Endothelial cell of umbilical vein (primary cell): ENCODE measurements around the gene SERGEF. TPM values are rescaled to one million over a fixed set of nuclear protein-coding genes. Genes with fewer than 3 reads are reported as not detected.

Source experiments
- BruUV-seq: library from RNA; stranded (reverse); fragments of 400-500 nt; replicated peaks from 2 replicates; lab custom pipeline; 2021; lab: Mats Ljungman, UMichigan
- CTCF ChIA-PET: fragments of 300-600, 350-600 bp; sonication (Branson Sonifier 250); formaldehyde crosslinking; loops from one replicate; lab custom pipeline; 2021; ENCODE audit warnings: antibody characterized with exemption, inconsistent platforms; lab: Charles Lee
- POLR2A ChIA-PET: fragments of 300-600, 350-600 bp; sonication (Branson Sonifier 250); formaldehyde crosslinking; loops from one replicate; lab custom pipeline; 2021; ENCODE audit warnings: antibody characterized with exemption, inconsistent platforms; lab: Charles Lee
- DNase-seq: peaks from one replicate; pipeline ENCODE4 v3.0.0-alpha.2; 2011; ENCODE audit warnings: low read depth, low spot score
- FAIRE-seq: peaks from 2 replicates; lab custom pipeline; 2011; peaks lifted over from hg19 to GRCh38; lab: Jason Lieb, UNC
- H2AFZ ChIP-seq: 2 replicates; pipeline ENCODE4 v1.6.0; 2012; ENCODE audit warnings: low read depth, low read length, control low read depth, inconsistent platforms
- H3K27ac ChIP-seq: 2 replicates; pipeline ENCODE4 v1.5.1; 2011; ENCODE audit warnings: low read depth, mild to moderate bottlenecking, control low read depth, low read length, moderate library complexity; ENCODE audit not compliant: insufficient read depth
- H3K27me3 ChIP-seq, 2 experiments: 2 replicates each; pipeline versions ENCODE4 v1.6.0 to v1.6.1; 2011; ENCODE audit warnings: low read length in 2 of 2, mixed read lengths in 1 of 2; ENCODE audit not compliant: control insufficient read depth in 2 of 2, insufficient read depth in 2 of 2
- H3K36me3 ChIP-seq, 2 experiments: 2 replicates in 1 of 2; 3 replicates in 1 of 2; pipeline ENCODE4 v1.5.1; 2011; ENCODE audit warnings: low read length in 2 of 2, mild to moderate bottlenecking in 1 of 2, moderate library complexity in 1 of 2; ENCODE audit not compliant: control insufficient read depth in 2 of 2, insufficient read depth in 2 of 2; ENCODE audit errors: extremely low read depth in 1 of 2
- H3K4me1 ChIP-seq: 3 replicates; pipeline ENCODE4 v1.5.1; 2011; ENCODE audit warnings: mild to moderate bottlenecking, low read length; ENCODE audit not compliant: control insufficient read depth, insufficient read depth; ENCODE audit errors: extremely low read depth
- H3K4me2 ChIP-seq: 2 replicates; pipeline ENCODE4 v1.6.1; 2011; ENCODE audit warnings: low read length, control low read depth, mixed read lengths; ENCODE audit not compliant: insufficient read depth
- H3K4me3 ChIP-seq, 3 experiments: fragments of 200-600 bp in 1 of 3; sonication (generic), shearing (Covaris generic) in 1 of 3; replicated peaks in 1 of 3; 2 replicates each; pipeline ENCODE4 v1.5.1; 2011 to 2016; ENCODE audit warnings: control low read depth in 3 of 3, low read length in 3 of 3, mild to moderate bottlenecking in 2 of 3, inconsistent platforms in 1 of 3, low read depth in 1 of 3, moderate library complexity in 1 of 3; ENCODE audit not compliant: insufficient read depth in 1 of 3
- H3K79me2 ChIP-seq: 2 replicates; pipeline ENCODE4 v1.6.0; 2012; ENCODE audit warnings: low read length, inconsistent platforms; ENCODE audit not compliant: control insufficient read depth, insufficient read depth
- H3K9ac ChIP-seq: replicated peaks from 2 replicates; pipeline ENCODE3; 2011; ENCODE audit warnings: low read length, control low read depth; ENCODE audit not compliant: insufficient read depth; ENCODE audit errors: extremely low read depth
- H3K9me1 ChIP-seq: replicated peaks from 3 replicates; pipeline ENCODE4 v1.6.0; 2011; ENCODE audit warnings: mild to moderate bottlenecking, low read length; ENCODE audit not compliant: control insufficient read depth, insufficient read depth; ENCODE audit errors: extremely low read depth
- H3K9me3 ChIP-seq: replicated peaks from 2 replicates; pipeline ENCODE4 v1.5.1; 2012; ENCODE audit warnings: low read length, inconsistent platforms; ENCODE audit not compliant: control insufficient read depth, insufficient read depth
- H4K20me1 ChIP-seq: replicated peaks from 2 replicates; pipeline ENCODE3; 2011; ENCODE audit warnings: mild to moderate bottlenecking, low read length; ENCODE audit not compliant: control insufficient read depth, insufficient read depth; ENCODE audit errors: extremely low read depth
- CTCF ChIP-seq, 2 donors: IDR thresholded peaks; 1 replicate in 1 of 2; 2 replicates in 1 of 2; pipeline ENCODE4 v1.5.1; 2011; ENCODE audit warnings: low read length in 2 of 2, mild to moderate bottlenecking in 2 of 2, moderate library complexity in 2 of 2, control low read depth in 1 of 2, inconsistent platforms in 1 of 2, low read depth in 1 of 2; ENCODE audit not compliant: insufficient read depth in 1 of 2; ENCODE audit errors: extremely low read depth in 1 of 2
- EZH2 ChIP-seq: IDR thresholded peaks from 2 replicates; pipeline ENCODE4 v1.6.1; 2012; ENCODE audit warnings: borderline replicate concordance, low read depth, mild to moderate bottlenecking, moderate library complexity, low read length, inconsistent platforms; ENCODE audit not compliant: severe bottlenecking
- FOS ChIP-seq: IDR thresholded peaks from 2 replicates; pipeline ENCODE4 v1.6.1; 2011; ENCODE audit warnings: mild to moderate bottlenecking, low read length, moderate library complexity, borderline replicate concordance; ENCODE audit not compliant: insufficient read depth
- GATA2 ChIP-seq: IDR thresholded peaks from 2 replicates; pipeline ENCODE4 v1.7.0; 2011; ENCODE audit warnings: low read depth, mild to moderate bottlenecking, moderate library complexity, mixed read lengths, low read length; ENCODE audit not compliant: insufficient read length, insufficient read depth
- JUN ChIP-seq: IDR thresholded peaks from 2 replicates; pipeline ENCODE4 v1.6.1; 2011; ENCODE audit warnings: borderline replicate concordance, low read depth; ENCODE audit not compliant: insufficient read length, insufficient read depth
- MAX ChIP-seq: IDR thresholded peaks from 2 replicates; pipeline ENCODE4 v1.6.1; 2011; ENCODE audit not compliant: insufficient read depth, insufficient read length
- MYC ChIP-seq: IDR thresholded peaks from one replicate; pipeline ENCODE4 v1.6.1; 2011; ENCODE audit warnings: mild to moderate bottlenecking, low read depth, low read length
- POLR2A ChIP-seq: IDR thresholded peaks from 2 replicates; pipeline ENCODE4 v1.6.1; 2012; ENCODE audit warnings: low read depth, mild to moderate bottlenecking, control low read depth, low read length
- POLR2AphosphoS5 ChIP-seq: IDR thresholded peaks from 2 replicates; pipeline ENCODE4 v1.6.1; 2012; ENCODE audit warnings: low read depth, mild to moderate bottlenecking, control low read depth, low read length, moderate library complexity; ENCODE audit not compliant: insufficient read depth
- dilution Hi-C: fragments of 300-500 bp; cut with MboI; formaldehyde crosslinking; loops from one replicate; pipeline ENCODE4 v1.15.0; 2019; ENCODE audit warnings: low sequenced_read_pairs; ENCODE audit not compliant: extremely low pct_ligation_motif_present
- intact Hi-C: fragments of 100-400 bp; cut with micrococcal nuclease; formaldehyde crosslinking; loops from one replicate; pipeline ENCODE4 v1.10.0; 2022
- polyA plus RNA-seq, 4 experiments: library from polyadenylated mRNA; depleted of rRNA in 3 of 4; stranded (reverse) in 3 of 4; unstranded in 1 of 4; fragments of >200 nt; gene quantifications; 2 replicates each; pipeline versions ENCODE4 v1.2.1 to v1.2.3, GENCODE V29; 2011 to 2012; ENCODE audit warnings: missing spikeins in 1 of 4
- total RNA-seq: library from RNA; stranded (reverse); gene quantifications from 2 replicates; pipeline ENCODE4 v1.2.3, GENCODE V29; 2021

The SERGEF gene
- total and polyA plus RNA-seq, 2 donors (not counting 3 experiments of a cell fraction or from before 2014, with no cell fraction given), result 8.7 to 16.7 TPM

- ChIA-PET POLR2A (no interaction called here), CTCF (interaction anchor here (0.7 kb wide), 1 partner anchor 38 kb away, joined by 3 read pairs; no protein-coding TSS in a partner anchor)
- H3K27ac ChIP-seq, result no peak overlapping the region
- no peaks in the 10 kb centered on the region for H4K20me1 ChIP-seq
- H2AFZ ChIP-seq, result no peak overlapping the region
- no peaks in the 10 kb centered on the region for H3K79me2 ChIP-seq
- TF ChIP-seq FOS (no peak), MAX (no peak), CTCF (IDR thresholded peaks at IDR 0.05; ENCODE audit: extremely low read depth in 1 of 2, insufficient read depth in 1 of 2, low read depth in 1 of 2, low read length in 2 of 2) (no peak), GATA2 (no peak), POLR2AphosphoS5 (no peak), EZH2 (no peak), MYC (no peak), POLR2A (no peak), JUN (no peak)
- no TSS peak for BruUV-seq
- dilution Hi-C loops (no loop called here), intact Hi-C loops (no loop called here)
- no peak for DNase-seq
- no peak overlapping the region for H3K9ac ChIP-seq
- no peak for FAIRE-seq
- H3K9me3 ChIP-seq, result no peaks in the 10 kb centered on the region
- no peaks in the 10 kb centered on the region for H3K4me1 ChIP-seq
- no peaks in the 10 kb centered on the region for H3K27me3 ChIP-seq
- no peaks in the 10 kb centered on the region for H3K36me3 ChIP-seq
- no peaks in the 10 kb centered on the region for H3K9me1 ChIP-seq
- H3K4me3 ChIP-seq, result no peak overlapping the region
- no peak overlapping the region for H3K4me2 ChIP-seq
Observed at GRCh38 chr11:17812865-17813187, 200.0 kb downstream of the SERGEF start.
